ENCODE measurements around the gene ABLIM1.

The ABLIM1 gene

GRCh38 chr10:114629083-114629823, 28.8 kb downstream of the ABLIM1 start:
- Histone ChIP-seq H3K27ac (ENCODE audit: low read length) (no peak overlapping the region), H3K9me3 (replicated peaks; ENCODE audit: insufficient read depth, low read length) (no peaks in the 10 kb centered on the region), H3K4me1 (ENCODE audit: low read length) (no peaks in the 10 kb centered on the region), H3K27me3 (replicated peaks; ENCODE audit: insufficient read depth, low read length) (no peaks in the 10 kb centered on the region), H3K36me3 (replicated peaks; ENCODE audit: insufficient read depth, low read length) (no peaks in the 10 kb centered on the region), H3F3A (ENCODE audit: insufficient read depth, low read length) (no peaks in the 10 kb centered on the region), H3K79me2 (ENCODE audit: low read length) (no peaks in the 10 kb centered on the region), H3K4me3 (ENCODE audit: low read length) (no peak overlapping the region), H3K9ac (ENCODE audit: low read length) (no peak overlapping the region), H2AFZ (ENCODE audit: low read length) (no peak overlapping the region), H3K4me2 (ENCODE audit: low read depth, low read length) (no peak overlapping the region), H4K20me1 (ENCODE audit: insufficient read depth, low read length) (no peaks in the 10 kb centered on the region), H3K9me2 (replicated peaks; ENCODE audit: insufficient read depth, low read length) (no peaks in the 10 kb centered on the region)
- TF ChIP-seq CTCF (IDR thresholded peaks at IDR 0.05; ENCODE audit: low read length) (no peak), EZH2phosphoT487 (IDR thresholded peaks at IDR 0.05; ENCODE audit: low read length) (no peak), EZH2 (optimal IDR thresholded peaks at IDR 0.05; ENCODE audit: low read depth, low read length) (no peak)
- no peak for DNase-seq

- H3K4me3 ChIP-seq (ENCODE audit: low read length), result no peak overlapping the region
- no peaks in the 10 kb centered on the region for H3K27me3 ChIP-seq (replicated peaks; ENCODE audit: insufficient read depth, low read length)
- H3K79me2 ChIP-seq (ENCODE audit: low read length), result no peaks in the 10 kb centered on the region
- no peak overlapping the region for H3K9ac ChIP-seq (ENCODE audit: low read length)
- H3K4me1 ChIP-seq (ENCODE audit: low read length), result no peaks in the 10 kb centered on the region
- no peaks in the 10 kb centered on the region for H4K20me1 ChIP-seq (ENCODE audit: insufficient read depth, low read length)
- no peaks in the 10 kb centered on the region for H3F3A ChIP-seq (ENCODE audit: insufficient read depth, low read length)
- H3K27ac ChIP-seq (ENCODE audit: low read length), result no peak overlapping the region
- H3K9me2 ChIP-seq (replicated peaks; ENCODE audit: insufficient read depth, low read length), result no peaks in the 10 kb centered on the region
- H3K4me2 ChIP-seq (ENCODE audit: low read depth, low read length), result no peak overlapping the region
- no peak for TF ChIP-seq EZH2phosphoT487 (IDR thresholded peaks at IDR 0.05; ENCODE audit: low read length)
- no peak for TF ChIP-seq EZH2 (optimal IDR thresholded peaks at IDR 0.05; ENCODE audit: low read depth, low read length)
- TF ChIP-seq CTCF (IDR thresholded peaks at IDR 0.05; ENCODE audit: low read length), result no peak
- H3K36me3 ChIP-seq (replicated peaks; ENCODE audit: insufficient read depth, low read length), result no peaks in the 10 kb centered on the region
- DNase-seq, result no peak
- H2AFZ ChIP-seq (ENCODE audit: low read length), result no peak overlapping the region
- no peaks in the 10 kb centered on the region for H3K9me3 ChIP-seq (replicated peaks; ENCODE audit: insufficient read depth, low read length)
Observed at GRCh38 chr10:114628106-114628505, 30.0 kb downstream of the ABLIM1 start.

- Histone ChIP-seq H3K27me3 (replicated peaks; ENCODE audit: insufficient read depth, low read length) (no peaks in the 10 kb centered on the region), H3K4me2 (ENCODE audit: low read depth, low read length) (no peak overlapping the region), H3F3A (ENCODE audit: insufficient read depth, low read length) (no peaks in the 10 kb centered on the region), H3K4me1 (ENCODE audit: low read length) (no peaks in the 10 kb centered on the region), H3K9ac (ENCODE audit: low read length) (no peak overlapping the region), H3K9me3 (replicated peaks; ENCODE audit: insufficient read depth, low read length) (no peaks in the 10 kb centered on the region), H2AFZ (ENCODE audit: low read length) (no peak overlapping the region), H3K27ac (ENCODE audit: low read length) (no peak overlapping the region), H4K20me1 (ENCODE audit: insufficient read depth, low read length) (no peaks in the 10 kb centered on the region), H3K4me3 (ENCODE audit: low read length) (no peak overlapping the region), H3K36me3 (replicated peaks; ENCODE audit: insufficient read depth, low read length) (no peaks in the 10 kb centered on the region), H3K9me2 (replicated peaks; ENCODE audit: insufficient read depth, low read length) (no peaks in the 10 kb centered on the region), H3K79me2 (ENCODE audit: low read length) (no peaks in the 10 kb centered on the region)
- no peak for DNase-seq
- TF ChIP-seq EZH2phosphoT487 (IDR thresholded peaks at IDR 0.05; ENCODE audit: low read length) (no peak), CTCF (IDR thresholded peaks at IDR 0.05; ENCODE audit: low read length) (no peak), EZH2 (optimal IDR thresholded peaks at IDR 0.05; ENCODE audit: low read depth, low read length) (no peak)
Observed at GRCh38 chr10:114626841-114627240, 31.2 kb downstream of the ABLIM1 start.

Data from MM.1S (cell line).